Hepatic stellate cell (primary cell): ENCODE results near the gene HNRNPH3.
"Not testable (repeated sequence)": the region's sequence is repeated elsewhere in the genome, so short reads cannot be mapped to it uniquely, and the experiment has no call there.

Experiments
- DNase-seq: peaks from one replicate; pipeline ENCODE4 v3.0.0; 2011; ENCODE audit warnings: low spot score

Gene HNRNPH3, protein sequence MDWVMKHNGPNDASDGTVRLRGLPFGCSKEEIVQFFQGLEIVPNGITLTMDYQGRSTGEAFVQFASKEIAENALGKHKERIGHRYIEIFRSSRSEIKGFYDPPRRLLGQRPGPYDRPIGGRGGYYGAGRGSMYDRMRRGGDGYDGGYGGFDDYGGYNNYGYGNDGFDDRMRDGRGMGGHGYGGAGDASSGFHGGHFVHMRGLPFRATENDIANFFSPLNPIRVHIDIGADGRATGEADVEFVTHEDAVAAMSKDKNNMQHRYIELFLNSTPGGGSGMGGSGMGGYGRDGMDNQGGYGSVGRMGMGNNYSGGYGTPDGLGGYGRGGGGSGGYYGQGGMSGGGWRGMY

DNA sequence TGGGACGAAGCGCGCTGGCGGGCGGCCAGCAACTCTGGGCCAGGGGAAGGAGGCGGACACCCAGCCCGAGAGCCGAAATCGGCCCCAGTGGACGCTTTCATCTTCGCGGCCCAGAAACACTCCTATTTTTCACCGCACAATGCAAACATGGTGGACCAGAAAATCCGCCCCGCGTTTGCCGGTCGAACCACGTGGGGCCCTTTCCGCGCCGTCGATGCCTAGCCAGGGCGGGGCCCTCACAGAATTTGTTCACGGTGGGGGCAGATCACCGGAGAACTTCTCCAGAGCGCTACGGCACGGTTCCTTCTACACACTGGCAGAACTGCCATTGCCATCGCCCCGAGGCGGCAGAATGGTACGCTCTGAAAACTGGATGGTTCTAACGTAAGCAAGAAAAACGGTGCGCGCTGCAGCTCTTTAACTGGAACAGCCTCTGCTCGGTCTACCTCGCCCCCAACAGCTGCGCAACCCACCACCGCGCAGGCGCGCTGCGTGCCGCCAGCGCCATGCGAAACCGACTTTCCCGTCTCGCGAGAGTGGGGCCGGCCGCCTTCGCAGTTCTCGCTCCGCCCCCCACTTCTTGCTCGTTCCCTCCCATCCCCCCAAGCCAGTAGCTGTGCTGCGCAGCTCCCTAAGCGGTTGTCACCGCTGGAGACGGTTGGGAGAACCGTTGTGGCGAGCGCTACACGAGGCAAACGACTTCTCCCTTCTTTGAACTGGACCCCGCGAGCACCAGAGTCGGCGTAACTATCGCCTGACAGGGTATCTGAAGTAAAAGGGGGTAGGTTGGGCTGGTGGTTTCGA lies at the start of gene HNRNPH3:
HNRNPH3 (plus strand) TSS at position 610 of the 804 bp plus-strand sequence. CDS start 5,158 bp downstream, outside the sequence.
- DNase-seq = peak; percentile 94

DNA sequence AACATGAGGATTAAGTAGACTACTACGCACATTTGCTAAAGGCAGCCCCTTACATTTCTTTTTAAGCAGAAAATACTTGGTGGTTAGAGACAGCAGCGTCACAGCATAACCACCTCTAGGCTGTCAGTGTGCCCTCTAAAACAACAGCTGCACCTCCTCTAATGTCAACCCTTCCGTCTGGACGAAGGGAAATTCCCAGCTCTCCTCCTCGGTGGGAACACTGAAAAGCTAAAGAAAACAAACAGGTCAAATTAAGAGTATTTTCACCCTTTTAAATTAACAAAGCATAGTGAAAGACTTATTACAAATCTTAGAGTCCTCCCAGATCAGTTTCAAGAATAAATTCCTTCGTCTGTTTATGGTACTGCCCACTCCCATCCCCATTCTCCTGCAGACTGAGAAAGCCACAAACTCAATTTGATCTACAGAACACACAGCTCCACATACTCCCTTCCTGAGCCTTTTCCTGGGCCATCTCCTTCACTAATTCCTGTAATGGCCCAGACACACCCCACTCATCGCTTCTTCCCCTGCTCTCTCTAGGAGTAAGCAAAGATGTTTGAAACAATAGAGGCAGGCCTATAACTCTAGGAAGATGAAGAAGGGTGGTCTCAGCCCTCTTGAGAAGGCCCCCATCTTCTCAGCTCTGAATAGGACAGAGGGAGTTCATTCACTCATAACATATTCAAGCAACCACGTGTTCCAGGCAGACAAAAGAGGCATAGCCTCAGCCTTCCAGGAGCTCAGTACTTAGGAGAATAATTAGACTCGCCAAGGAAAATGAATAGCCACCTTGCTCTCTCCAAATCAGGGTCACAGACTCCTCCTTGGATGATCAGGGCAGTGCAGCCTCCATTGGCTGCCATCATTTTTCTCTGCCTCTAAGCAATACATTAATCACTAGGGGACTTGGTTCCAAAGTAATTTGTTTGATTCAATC lies 47.5 kb upstream of the HNRNPH3 start:
- no peak for DNase-seq

DNA sequence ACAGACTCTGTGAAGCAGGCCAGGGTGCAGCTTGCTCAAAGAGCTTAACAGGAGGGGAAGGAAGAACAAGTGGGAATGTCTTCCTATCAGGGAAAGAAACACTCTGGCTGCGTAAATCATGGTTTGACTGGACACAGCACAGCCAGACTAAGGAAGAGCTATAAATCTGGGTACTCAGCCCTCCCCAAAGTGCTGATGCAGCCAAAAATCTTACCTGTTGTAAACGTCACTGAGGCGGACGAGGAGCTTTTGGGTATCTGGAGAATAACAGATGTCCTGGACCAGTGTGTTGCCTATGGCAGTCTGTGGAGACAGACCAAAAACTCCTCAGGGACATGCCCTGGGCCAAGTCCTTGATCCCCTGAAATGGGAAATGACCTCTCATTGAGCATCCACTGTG lies 43.1 kb upstream of the HNRNPH3 start:
- DNase-seq = no peak

DNA sequence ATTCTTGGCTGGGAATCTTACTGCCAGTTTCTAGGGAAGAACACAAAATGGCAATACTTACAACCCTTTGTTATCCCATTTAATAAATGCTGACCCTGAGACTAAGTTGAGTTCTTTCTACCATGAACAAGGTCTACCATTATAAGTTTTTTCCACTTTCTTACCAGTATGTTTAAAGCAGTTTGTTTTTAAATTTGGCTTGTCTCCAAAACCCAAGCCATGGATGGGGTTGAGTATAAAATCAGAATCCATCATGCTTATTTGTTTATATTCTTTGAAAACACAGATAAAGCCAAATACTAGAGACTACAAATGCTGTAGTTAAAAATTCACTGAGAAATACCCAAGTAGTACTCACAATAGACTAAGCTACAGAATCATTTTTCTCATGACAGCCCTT lies 41.1 kb upstream of the HNRNPH3 start:
- DNase-seq = no peak

DNA sequence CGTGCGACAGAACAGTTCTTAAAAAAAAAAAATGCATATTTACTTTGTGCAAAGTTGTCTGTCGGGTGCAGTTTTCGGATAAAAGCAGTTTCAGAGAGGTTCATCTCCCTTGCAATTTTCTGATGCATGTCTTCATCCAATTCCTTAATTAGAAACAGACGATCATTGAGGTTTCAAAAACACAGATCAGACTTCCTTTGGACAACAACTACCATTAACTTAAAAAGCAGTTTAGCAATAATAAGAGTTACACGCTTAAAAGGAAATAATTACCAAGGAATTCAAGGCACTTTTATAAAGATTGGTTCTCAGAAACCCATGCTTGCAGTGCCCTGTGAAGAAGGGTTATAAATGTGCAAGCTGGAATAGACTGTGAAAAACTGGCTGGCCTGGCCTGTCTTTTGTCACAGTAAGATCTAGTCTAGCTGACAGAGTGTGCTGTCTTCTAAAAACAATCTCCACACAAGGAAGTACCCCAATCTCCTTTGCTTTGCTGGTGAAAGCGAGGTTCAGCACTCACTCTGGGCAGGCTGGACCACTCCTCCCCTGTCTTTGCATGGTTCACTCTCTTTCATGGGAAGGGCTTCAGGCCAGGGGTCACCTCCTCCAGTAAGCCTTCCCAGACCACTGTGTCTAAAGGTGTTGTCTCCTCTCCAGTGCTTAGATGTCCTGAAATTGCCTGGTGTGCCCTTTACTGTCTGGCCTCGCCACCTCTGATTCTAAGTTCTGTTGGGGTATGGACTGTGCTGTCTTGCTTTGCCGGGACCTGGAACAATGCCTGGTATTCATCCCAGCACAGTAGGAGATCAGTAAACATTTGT lies 34.8 kb upstream of the HNRNPH3 start:
- no peak for DNase-seq

DNA sequence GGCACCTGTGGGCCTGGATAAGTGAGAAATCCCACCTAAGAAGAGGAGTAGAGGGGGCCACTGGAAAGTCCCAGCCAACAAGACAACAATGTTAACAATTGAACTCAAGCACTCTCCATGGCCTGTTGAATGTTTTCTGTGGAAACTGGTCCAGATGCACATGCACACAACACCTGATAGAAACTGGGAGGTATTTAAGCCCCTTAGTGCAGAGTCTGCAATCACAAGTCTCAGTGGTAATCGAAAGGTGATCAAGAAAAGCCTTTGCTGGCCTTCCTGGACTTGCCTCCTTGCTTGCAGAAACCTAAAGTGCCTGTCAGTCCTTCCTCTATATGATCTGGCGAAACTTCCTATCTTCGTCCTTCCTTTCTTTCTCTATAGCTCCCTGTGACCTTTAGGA lies 30.6 kb upstream of the HNRNPH3 start:
- no peak for DNase-seq

DNA sequence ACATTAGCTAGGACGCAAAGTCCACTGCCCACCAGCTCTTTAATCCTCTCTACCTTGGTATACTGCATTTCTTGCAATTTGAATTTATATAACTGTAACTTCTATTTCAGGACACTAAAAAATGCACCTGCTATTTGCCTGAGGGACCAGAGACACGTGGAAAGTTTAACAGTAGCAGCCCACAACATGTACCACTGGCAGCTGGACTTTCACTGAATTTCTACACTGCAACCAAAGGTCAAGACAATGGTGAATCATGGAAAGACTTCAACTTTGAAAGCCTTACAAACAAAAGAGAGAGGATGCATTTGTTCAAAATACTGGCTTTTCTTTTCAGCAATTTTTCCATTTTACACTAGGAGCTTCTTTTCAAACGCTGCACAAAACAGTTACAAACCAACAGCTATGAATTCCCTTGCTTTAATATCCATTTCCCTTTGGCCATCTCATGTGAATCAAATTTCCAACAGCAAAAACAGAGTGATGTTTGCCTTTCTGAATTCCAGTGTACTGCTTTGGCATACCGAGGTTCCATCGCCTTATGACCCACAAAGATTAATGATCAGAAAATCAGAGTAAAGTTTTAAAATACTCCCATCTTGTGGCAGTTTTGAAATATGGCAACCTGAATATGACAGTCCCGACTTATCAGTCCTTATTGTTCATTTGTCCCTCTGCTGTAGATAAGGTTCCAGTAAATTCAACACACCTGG lies 29.9 kb upstream of the HNRNPH3 start:
- peak; percentile 57 for DNase-seq

DNA sequence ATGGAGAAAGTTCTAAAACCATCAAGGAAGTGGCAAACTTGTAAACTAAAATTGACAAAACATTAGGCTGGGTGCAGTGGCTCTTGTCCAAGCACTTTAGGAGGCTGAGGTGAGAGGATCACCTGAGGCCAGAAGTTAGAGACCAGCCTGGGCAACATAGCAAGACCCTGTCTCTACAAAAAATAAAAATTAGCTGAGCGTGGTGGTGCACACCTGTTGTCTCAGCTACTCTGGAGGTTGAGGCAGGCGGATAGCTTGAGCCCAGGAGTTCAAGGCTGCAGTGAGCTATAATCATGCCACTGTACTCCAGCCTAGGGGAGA lies 29.4 kb upstream of the HNRNPH3 start:
- no peak for DNase-seq

DNA sequence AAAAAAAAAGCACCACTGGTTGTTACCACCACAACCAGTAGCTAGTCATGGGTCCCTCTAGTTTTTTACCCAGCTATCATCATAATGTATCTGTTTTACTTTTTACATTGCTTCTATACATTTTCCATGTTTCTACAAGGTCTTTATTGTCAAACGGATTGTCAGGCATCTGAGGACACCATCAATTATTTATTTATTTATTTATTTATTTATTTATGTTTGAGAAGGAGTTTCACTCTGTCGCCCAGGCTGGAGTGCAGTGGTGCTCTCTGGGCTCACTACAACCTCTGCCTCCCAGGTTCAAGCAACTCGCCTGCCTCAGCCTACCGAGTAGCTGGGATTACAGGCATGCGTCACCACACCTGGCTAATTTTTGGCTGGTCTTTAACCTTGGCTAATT lies 29.0 kb upstream of the HNRNPH3 start:
- DNase-seq = no peak

DNA sequence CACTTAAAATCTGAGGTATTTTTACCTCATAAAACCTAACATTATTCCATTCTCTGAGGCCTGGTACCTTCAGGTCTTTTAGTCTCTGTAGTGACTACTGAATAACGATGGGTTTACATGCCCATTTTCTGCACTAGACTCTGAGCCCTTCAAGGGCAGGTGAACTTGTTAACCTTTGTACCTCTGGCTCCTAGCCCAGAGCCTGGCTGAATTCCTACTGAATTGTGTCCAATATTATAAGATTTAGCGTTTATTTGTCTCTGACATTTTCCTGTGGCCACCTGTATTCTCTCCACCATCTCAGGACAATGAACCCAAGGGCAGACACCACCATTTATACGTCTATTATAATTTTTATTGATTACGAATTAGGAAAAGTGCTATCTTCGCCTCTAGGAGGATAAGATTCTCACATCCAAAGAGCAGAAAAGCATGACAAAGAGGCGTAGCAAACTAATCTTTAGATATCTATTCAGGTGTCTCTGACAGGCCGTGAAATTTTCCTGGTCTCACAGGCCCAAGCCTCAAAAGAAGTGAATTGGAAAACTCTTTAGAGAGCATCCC lies 27.9 kb upstream of the HNRNPH3 start:
- no peak for DNase-seq

DNA sequence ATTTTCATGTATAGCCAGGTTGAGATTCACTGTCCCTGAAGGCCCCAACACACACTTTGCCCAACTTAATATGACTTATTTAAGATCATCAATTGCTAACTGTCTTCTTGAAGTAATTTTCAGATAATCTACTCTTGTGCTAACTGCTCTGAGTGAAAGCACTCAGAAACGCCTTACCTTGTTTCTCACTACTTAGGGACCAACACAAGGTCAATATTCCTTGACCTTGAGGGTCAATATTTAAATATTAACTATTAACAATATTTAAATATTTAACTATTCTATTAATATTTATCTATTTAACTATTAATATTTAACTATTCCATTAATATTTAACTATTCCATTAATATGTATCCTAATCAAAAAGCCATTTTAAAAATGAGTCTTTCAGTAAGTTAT lies 26.0 kb upstream of the HNRNPH3 start:
- no peak for DNase-seq

DNA sequence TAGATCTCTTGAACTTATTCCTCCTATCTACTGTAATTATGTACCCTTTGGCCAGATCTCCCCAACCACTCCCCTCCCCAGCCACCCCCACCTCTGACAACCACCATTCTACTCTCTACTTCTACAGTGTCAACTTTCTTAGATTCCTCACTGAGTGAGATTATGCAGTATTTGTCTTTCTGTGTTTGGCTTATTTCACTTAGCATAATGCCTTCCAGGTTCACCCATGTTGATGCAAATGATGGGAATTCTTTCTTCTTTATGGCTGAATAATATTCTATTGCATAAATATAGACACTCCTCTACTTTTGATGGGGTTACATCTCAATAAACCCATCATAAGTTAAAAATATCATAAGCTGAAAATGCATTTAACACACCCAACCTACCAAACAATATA lies 21.3 kb upstream of the HNRNPH3 start:
- DNase-seq = no peak

DNA sequence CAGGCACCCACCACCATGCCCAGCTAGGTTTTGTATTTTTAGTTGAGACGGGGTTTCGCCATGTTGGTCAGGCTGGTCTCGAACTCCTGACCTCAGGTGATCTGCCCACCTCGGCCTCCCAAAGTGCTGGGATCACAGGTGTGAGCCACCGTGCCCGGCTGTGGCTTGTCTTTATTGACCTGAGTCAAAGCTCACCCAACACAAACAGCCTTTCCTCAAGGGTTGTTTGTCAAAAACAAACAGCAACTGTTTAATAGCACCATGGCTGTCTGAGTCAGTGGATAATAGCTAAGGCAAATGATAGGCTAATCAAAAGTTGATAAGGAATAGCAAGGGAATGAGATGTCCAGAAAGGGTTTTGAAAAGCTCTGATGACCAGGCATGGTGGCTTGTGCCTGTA lies 16.9 kb upstream of the HNRNPH3 start:
- DNase-seq = not testable (repeated sequence)

DNA sequence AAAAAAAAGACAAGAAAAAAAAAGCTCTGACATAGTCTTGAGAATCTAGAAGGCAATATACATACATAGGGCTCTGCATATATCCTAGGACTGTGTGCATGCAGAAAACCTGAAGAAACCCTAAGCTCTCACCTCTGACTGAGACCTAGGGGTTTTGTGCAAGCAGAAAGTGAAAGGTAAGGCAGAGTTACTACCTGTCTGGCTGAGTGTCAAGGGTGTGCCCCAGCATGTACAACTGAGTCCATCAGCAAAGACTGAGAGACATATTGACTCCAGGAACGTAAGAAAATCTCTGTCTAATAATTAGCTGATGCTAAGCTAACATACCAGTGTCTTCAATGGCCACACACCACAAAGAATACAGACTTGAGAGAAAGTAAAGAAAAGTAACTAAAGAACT lies 16.3 kb upstream of the HNRNPH3 start:
- no peak for DNase-seq

DNA sequence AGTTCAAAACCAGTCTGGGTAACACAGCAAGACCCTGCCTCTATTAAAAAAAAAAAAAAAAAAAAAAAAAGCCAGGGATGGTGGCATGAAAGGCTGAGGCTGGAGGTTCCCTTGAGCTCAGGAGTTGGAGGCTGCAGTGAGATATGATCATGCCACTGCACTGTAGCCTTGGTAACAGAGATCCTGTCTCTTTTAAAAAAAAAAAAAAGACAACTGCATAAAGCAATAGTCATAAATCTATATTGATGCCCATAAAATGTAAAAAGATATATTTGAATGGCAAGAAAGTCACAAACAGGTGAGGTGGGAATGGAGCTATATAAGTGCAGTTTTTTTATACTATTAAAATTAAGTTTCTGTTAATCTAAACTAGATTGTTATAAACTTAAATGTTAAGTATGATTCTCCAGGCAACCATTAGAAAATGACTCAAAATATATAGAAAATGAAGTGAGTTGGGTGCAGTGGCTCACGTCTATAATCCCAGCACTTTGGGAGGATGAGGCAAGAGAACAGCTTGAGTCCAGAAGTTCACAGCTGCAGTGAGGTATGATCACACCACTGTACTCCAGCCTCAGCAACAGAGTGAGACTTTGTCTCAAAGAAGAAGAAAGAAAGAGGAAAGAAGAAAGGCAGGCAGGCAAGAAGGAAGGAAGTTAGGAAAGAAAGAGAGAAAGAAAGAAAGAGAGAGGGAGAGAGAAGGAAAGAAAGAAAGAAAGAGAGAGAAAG lies 13.4 kb upstream of the HNRNPH3 start:
- DNase-seq = no peak

DNA sequence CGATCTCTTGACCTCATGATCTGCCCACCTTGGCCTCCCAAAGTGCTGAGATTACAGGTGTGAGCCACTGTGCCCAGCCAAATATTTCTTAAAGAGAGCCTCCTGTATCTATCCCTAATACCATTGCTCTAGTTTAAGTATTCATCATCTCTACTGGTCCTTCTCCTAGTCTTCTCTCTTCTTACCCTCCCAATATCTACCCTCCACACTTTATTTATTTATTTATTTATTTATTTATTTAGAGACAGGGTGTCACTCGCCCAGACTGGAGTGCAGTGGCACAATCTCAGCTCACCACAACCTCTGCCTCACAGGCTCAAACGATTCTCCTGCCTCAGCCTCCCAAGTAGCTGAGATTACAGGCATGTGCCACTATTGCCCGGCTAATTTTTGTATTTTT lies 7.5 kb upstream of the HNRNPH3 start:
- not testable (repeated sequence) for DNase-seq

DNA sequence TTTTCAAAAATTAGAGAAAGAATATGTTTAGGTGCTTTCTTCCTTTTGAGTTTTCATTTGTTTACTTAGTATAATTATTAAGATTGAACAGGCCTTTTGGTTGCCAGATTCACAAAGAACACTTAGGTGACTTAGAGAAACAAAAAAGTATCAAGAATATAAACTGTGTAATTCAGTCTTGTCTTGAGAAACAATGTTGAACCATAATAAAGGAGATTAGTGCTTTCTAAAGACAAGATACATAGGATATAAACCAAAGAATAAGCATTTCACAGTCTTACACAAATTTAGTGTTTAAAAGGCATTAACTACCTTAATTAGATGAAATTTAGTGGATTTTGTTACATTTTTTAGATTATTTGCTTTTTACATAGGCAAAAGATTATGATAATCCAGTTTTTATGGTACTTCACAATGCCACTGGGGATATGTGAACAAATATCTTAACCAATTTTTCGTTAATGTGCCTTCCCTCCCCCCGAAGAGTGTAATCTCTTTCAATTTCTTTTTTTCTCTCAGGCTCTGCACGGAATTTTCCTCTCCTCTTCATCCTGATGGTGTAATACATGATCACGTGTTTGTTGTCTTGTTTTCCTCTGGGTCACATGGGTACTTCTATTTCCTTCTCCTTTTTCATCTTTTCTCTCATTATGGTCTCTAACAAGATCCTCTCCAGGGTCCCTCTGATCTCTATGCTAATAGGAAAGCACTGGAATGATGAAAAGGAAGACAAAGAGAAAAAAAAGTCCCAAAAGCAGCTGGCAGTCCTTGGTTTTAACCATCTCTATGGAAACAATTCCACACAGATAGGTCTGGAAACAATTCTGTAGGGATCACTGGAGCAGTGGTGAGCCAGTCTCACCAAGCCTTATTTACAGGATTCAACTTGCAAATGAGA lies 3.7 kb upstream of the HNRNPH3 start:
- DNase-seq = peak; percentile 69

DNA sequence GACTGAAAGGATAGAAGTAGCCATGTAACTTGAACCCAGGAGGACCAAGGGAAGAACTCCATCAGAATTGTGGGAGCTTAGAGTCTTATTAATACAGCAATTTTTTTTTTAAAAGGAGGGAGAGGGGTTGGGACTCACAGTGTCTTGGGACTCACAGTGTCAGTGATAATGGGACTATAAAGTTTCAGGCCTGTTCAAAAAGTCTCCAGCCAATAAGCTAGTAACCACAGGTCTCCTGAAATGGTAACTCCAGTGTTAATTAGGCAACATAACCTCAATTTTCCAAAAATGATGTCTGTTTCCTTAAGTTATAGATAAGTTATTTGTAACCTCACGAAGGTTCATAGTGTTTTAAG lies 2.4 kb upstream of the HNRNPH3 start:
- no peak for DNase-seq

DNA sequence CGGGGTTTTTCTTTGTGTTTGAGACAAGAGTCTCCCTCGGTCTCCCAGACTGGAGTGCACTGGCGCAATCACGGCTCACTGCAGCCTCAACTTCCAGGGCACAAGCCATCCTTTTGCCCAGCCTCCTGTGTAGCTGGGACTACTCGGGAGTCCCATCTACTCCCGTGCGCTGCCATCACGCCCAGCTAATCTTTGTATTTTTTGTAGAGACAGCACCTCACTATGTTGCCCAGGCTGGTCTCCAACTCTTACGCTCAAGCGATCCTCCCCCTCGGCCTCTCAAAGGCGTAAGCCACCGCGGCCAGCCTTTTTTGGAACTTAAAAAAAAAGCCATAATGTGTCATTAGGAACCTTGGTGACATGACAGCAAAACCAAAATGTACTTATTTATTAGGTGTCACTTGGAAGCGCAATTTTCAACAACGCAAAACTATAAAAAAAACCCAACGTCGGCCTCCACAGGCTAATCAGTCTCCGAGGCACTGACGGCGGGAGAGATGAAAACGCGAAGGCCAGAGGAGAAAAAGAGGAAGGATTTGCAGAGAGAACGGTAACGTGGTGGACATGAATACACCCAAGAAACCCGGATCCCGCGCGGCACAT lies 911 bp upstream of the HNRNPH3 start:
- DNase-seq = no peak
